Retinal pigment epithelial cell (primary cell): ENCODE measurements around the gene UNC5B.

Experiments used
- DNase-seq: peaks from one replicate; pipeline ENCODE4 v3.0.0-alpha.2; 2010; ENCODE audit warnings: low read depth
- H3K4me3 ChIP-seq: 2 replicates; pipeline ENCODE4 v1.5.1; 2011; ENCODE audit warnings: mild to moderate bottlenecking, low read length, control low read depth, moderate library complexity
- TF ChIP-seq, protein P1 (sequence below): conservative IDR thresholded peaks from 2 replicates; pipeline ENCODE4 v1.5.1; 2011; ENCODE audit warnings: low read depth, low read length, control low read depth, inconsistent platforms

UNC5B gene

DNA sequence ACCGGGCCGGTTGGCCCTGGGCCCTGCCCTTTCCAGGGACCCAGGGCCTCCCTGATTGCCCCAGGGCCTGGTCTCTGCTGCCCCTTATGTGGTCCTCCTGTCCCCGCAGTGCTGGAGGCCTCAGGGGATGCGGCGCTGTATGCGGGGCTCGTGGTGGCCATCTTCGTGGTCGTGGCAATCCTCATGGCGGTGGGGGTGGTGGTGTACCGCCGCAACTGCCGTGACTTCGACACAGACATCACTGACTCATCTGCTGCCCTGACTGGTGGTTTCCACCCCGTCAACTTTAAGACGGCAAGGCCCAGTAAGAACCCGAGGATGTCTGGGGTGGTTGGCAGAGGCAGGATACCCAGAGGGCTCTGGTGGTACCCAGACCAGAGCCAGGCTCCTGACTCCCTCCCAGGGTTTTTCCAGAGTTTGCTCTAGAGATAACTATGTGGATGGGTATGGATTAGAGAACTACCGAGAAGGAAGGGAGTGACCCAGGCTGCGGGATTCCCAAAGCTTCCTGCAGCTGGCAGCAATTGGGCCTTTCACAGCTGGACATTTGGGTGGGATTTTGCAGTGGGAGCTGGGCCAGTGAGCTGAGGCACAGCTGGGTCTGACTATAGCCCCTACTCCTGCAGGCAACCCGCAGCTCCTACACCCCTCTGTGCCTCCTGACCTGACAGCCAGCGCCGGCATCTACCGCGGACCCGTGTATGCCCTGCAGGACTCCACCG is 78.6 kb downstream of the UNC5B start:
- no peak for DNase-seq
- H3K4me3 ChIP-seq: no peak overlapping the region
- TF ChIP-seq, protein P1, sequence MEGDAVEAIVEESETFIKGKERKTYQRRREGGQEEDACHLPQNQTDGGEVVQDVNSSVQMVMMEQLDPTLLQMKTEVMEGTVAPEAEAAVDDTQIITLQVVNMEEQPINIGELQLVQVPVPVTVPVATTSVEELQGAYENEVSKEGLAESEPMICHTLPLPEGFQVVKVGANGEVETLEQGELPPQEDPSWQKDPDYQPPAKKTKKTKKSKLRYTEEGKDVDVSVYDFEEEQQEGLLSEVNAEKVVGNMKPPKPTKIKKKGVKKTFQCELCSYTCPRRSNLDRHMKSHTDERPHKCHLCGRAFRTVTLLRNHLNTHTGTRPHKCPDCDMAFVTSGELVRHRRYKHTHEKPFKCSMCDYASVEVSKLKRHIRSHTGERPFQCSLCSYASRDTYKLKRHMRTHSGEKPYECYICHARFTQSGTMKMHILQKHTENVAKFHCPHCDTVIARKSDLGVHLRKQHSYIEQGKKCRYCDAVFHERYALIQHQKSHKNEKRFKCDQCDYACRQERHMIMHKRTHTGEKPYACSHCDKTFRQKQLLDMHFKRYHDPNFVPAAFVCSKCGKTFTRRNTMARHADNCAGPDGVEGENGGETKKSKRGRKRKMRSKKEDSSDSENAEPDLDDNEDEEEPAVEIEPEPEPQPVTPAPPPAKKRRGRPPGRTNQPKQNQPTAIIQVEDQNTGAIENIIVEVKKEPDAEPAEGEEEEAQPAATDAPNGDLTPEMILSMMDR: no peak

DNA sequence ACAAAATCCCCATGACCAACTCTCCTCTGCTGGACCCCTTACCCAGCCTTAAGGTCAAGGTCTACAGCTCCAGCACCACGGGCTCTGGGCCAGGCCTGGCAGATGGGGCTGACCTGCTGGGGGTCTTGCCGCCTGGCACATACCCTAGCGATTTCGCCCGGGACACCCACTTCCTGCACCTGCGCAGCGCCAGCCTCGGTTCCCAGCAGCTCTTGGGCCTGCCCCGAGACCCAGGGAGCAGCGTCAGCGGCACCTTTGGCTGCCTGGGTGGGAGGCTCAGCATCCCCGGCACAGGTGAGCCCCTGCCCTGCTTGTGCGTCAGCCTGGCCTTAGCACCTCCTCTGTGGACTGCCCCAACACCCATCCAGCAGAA is 79.1 kb downstream of the UNC5B start:
- no peak overlapping the region for H3K4me3 ChIP-seq
- TF ChIP-seq, protein P1: no peak
- no peak for DNase-seq

DNA sequence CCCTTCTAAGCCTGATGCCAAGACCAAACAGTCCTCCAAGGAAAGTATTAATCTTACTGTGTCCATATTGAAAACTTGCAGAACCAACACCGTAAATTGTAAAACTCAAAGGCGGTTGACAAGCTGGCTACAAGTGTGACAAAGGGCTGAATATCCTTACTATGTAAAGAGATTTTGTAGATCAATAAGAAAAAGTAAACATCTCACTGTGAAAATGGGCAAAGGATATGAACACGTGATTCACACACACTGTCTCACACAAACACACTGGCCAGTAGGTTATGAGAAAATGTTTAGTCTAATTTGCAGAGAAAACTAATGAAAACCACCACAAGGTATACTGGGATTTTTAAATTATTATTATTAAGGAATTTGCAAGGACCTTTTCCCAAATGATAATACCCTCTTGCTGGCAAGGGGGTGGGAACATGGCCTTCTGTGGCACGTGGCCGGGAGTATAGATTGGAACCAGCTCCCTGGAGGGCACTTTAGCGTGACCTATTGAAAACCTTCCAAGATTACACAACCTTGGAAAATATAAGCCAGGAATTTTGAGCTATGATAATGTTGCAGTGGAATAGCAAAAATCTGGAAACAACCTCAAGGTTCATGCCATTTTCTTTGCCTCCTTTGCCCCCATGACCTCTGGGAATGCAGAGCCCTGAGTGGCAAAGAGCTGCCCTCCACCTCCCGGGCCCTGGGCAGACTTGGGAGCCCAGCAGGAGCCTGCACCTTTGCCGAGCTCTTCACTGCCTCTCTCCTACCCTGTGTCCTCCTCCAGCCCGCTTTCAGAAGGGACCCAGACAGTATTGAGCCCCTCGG is 80.5 kb downstream of the UNC5B start:
- H3K4me3 ChIP-seq: no peak overlapping the region
- TF ChIP-seq, protein P1: no peak
- no peak for DNase-seq

DNA sequence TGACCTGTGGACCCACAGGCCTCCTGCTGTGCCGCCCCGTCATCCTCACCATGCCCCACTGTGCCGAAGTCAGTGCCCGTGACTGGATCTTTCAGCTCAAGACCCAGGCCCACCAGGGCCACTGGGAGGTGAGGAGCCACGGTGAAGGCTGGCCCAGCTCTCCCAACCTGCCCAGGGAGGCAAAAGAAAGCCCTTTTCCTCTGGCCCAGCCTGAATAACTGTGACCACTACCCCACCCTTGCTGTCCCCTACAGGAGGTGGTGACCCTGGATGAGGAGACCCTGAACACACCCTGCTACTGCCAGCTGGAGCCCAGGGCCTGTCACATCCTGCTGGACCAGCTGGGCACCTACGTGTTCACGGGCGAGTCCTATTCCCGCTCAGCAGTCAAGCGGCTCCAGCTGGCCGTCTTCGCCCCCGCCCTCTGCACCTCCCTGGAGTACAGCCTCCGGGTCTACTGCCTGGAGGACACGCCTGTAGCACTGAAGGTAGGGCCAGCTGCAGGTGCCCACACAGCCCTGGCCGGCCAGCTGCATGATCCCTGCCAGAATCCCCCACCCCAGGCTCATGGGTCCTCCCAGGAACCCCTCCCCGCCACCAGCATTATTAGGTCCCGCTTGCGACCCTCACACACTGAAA is 81.2 kb downstream of the UNC5B start:
- TF ChIP-seq, protein P1: no peak
- no peak for DNase-seq
- H3K4me3 ChIP-seq: no peak overlapping the region

DNA sequence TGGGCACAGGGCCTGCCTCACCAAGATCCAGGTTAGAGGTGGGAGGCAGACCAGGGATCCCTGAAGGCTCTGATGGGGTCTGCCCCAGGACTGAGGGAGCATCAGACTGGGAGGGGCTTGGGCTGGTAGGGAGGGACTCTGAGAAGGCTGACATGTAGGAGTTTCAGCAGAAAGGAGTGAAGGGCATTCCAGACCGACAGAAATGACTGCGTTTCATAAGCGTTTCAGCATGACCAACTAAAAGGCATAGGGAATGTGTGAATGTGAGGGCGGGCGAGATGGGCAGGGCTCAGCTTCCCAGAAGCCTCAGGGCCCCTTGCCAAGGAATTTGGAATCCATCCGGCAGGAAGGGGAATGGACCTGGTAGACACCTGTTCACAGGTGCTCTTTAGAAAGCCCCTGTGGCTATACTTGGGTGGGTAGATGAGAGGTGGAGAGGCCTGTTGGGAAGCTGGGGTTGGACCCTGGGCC is 81.8 kb downstream of the UNC5B start:
- no peak for DNase-seq
- TF ChIP-seq, protein P1: no peak
- H3K4me3 ChIP-seq: no peak overlapping the region

DNA sequence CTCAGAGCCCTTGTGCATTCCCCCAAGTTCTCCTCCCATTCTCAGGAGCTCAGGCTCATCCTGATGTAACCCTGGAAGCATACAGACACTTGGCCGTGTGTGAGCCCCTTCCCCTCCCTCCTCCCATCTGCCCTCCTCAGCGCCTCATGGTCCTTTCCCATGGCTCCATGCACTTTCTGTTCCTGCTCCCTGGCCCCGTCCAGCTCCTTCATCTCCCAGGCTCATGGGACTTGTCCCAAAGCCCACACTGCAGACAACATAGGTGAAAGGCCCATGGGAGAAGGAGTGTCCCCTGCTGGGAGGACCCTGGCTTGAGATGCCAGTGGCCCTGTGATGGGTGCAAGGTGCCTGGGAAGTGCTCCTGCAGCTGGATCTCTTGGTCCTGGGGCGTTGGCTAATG is 82.5 kb downstream of the UNC5B start:
- TF ChIP-seq, protein P1: no peak
- DNase-seq: no peak
- no peak overlapping the region for H3K4me3 ChIP-seq
